HCT116 (cell line): ENCODE data around the gene PTPN12. TPM values are rescaled to one million over a fixed set of nuclear protein-coding genes. Genes with fewer than 3 reads are reported as not detected.

Source experiments
- ATAC-seq: fragments of 200-7000 bp; cut with Tn5 transposase; 2 replicates; pipeline ENCODE4 v1.9.1; 2020; ENCODE audit warnings: mild to moderate bottlenecking, moderate library complexity
- BruUV-seq: library from RNA; stranded (reverse); fragments of 400-500 nt; replicated peaks from 2 replicates; lab custom pipeline; 2021; lab: Mats Ljungman, UMichigan
- CTCF ChIA-PET: fragments of 300-600 bp; sonication (Branson Sonifier 250); formaldehyde crosslinking; loops from one replicate; lab custom pipeline; 2021; ENCODE audit warnings: antibody characterized with exemption; lab: Charles Lee
- POLR2A ChIA-PET: fragments of 300-600, 350-600 bp; sonication (Branson Sonifier 250); formaldehyde crosslinking; loops from one replicate; lab custom pipeline; 2021; ENCODE audit warnings: antibody characterized with exemption; lab: Charles Lee
- RAD21 ChIA-PET, 2 experiments: fragments of 300-600 bp; sonication (Branson Sonifier 250); formaldehyde crosslinking; loops; one replicate each; lab custom pipeline; 2023; ENCODE audit warnings: low total read pairs in 2 of 2; ENCODE audit not compliant: uncharacterized antibody in 2 of 2, unreplicated experiment in 2 of 2, low non-redundant PET in 1 of 2; lab: Charles Lee
- DNase-seq: peaks from one replicate; pipeline ENCODE4 v3.0.0-alpha.2; 2010; ENCODE audit warnings: low read depth, low spot score
- H2AFZ ChIP-seq: fragments of 200-600 bp; shearing (Covaris generic), sonication (generic); 2 replicates; pipeline ENCODE4 v1.6.1; 2017; ENCODE audit warnings: low read depth, mixed run types, mixed read lengths, antibody characterized with exemption, low read length; ENCODE audit not compliant: poor library complexity, severe bottlenecking
- H3K27ac ChIP-seq: 2 replicates; pipeline ENCODE4 v1.5.1; 2012; ENCODE audit warnings: low read depth, low read length
- H3K27me3 ChIP-seq: fragments of 200-600 bp; sonication (generic); 2 replicates; pipeline ENCODE4 v1.6.1; 2016; ENCODE audit warnings: mixed run types, low read length, mixed read lengths; ENCODE audit not compliant: insufficient read depth
- H3K36me3 ChIP-seq, 2 experiments: fragments of 200-500 bp in 1 of 2; fragments of 200-600 bp in 1 of 2; sonication (Bioruptor generic) in 1 of 2; sonication (generic) in 1 of 2; 2 replicates each; pipeline versions ENCODE4 v1.5.1 to v1.6.1; 2014 to 2016; ENCODE audit warnings: low read length in 2 of 2, inconsistent platforms in 1 of 2, mixed read lengths in 1 of 2, mixed run types in 1 of 2; ENCODE audit not compliant: insufficient read depth in 2 of 2, control insufficient read depth in 1 of 2
- H3K4me1 ChIP-seq, 2 experiments: fragments of 200-600 bp in 1 of 2; sonication (generic) in 1 of 2; 2 replicates each; pipeline versions ENCODE4 v1.5.1 to v1.6.1; 2012 to 2017; ENCODE audit warnings: low read length in 2 of 2, inconsistent platforms in 1 of 2, mild to moderate bottlenecking in 1 of 2, mixed read lengths in 1 of 2, mixed run types in 1 of 2, moderate library complexity in 1 of 2; ENCODE audit not compliant: insufficient read depth in 2 of 2, control insufficient read depth in 1 of 2
- H3K4me2 ChIP-seq: fragments of 200-600 bp; sonication (generic); 2 replicates; pipeline ENCODE4 v1.6.1; 2017; ENCODE audit warnings: mixed run types, low read length, mixed read lengths
- H3K4me3 ChIP-seq, 2 experiments: fragments of 200-600 bp in 1 of 2; sonication (generic) in 1 of 2; replicated peaks in 1 of 2; 2 replicates each; pipeline ENCODE4 v1.5.1; 2011 to 2016; ENCODE audit warnings: low read length in 2 of 2, control low read depth in 1 of 2, low read depth in 1 of 2, mild to moderate bottlenecking in 1 of 2, mixed read lengths in 1 of 2, mixed run types in 1 of 2
- H3K79me2 ChIP-seq: fragments of 200-600 bp; sonication (generic); 2 replicates; pipeline ENCODE4 v1.6.1; 2017; ENCODE audit warnings: mild to moderate bottlenecking, mixed run types, low read length, moderate library complexity, mixed read lengths; ENCODE audit not compliant: insufficient read depth
- H3K9ac ChIP-seq: fragments of 200-600 bp; sonication (generic); 2 replicates; pipeline ENCODE4 v1.6.1; 2016; ENCODE audit warnings: low read length, mixed read lengths
- H3K9me2 ChIP-seq: fragments of 200-600 bp; sonication (generic), shearing (Covaris generic); 2 replicates; pipeline ENCODE4 v1.6.1; 2017; ENCODE audit warnings: mixed run types, mild to moderate bottlenecking, moderate library complexity; ENCODE audit not compliant: insufficient read depth
- H3K9me3 ChIP-seq, 2 experiments: fragments of 200-500 bp in 1 of 2; fragments of 200-600 bp in 1 of 2; sonication (Bioruptor generic) in 1 of 2; sonication (generic) in 1 of 2; 2 replicates each; pipeline ENCODE4 v1.6.1; 2014 to 2017; ENCODE audit warnings: low read length in 2 of 2, mixed read lengths in 2 of 2, inconsistent platforms in 1 of 2, low read depth in 1 of 2, mild to moderate bottlenecking in 1 of 2, mixed run types in 1 of 2, moderate library complexity in 1 of 2; ENCODE audit not compliant: control insufficient read depth in 1 of 2, insufficient read depth in 1 of 2
- H4K20me1 ChIP-seq: fragments of 200-600 bp; sonication (generic), shearing (Covaris generic); 2 replicates; pipeline ENCODE4 v1.6.1; 2017; ENCODE audit warnings: mixed run types, mild to moderate bottlenecking, moderate library complexity; ENCODE audit not compliant: insufficient read depth
- ATF3 ChIP-seq: IDR thresholded peaks from 2 replicates; pipeline ENCODE4 v1.6.1; 2012
- CBX3 ChIP-seq: IDR thresholded peaks from 2 replicates; pipeline ENCODE4 v1.6.1; 2012; ENCODE audit warnings: low read depth
- CTCF ChIP-seq, 3 experiments: fragments of 200-600 bp in 1 of 3; sonication (generic) in 1 of 3; IDR thresholded peaks in 2 of 3; conservative IDR thresholded peaks in 1 of 3; 2 replicates each; pipeline ENCODE4 v1.5.1; 2012 to 2017; ENCODE audit warnings: low read depth in 2 of 3, low read length in 2 of 3, antibody characterized with exemption in 1 of 3, borderline replicate concordance in 1 of 3, control low read depth in 1 of 3, mild to moderate bottlenecking in 1 of 3, mixed read lengths in 1 of 3, mixed run types in 1 of 3, moderate library complexity in 1 of 3; ENCODE audit not compliant: insufficient read depth in 1 of 3
- EGR1 ChIP-seq: IDR thresholded peaks from 2 replicates; pipeline ENCODE4 v1.6.1; 2012; ENCODE audit warnings: low read depth
- ELF1 ChIP-seq: IDR thresholded peaks from 2 replicates; pipeline ENCODE4 v1.6.1; 2012; ENCODE audit warnings: low read depth, borderline replicate concordance
- EZH2 ChIP-seq: fragments of 200-600 bp; sonication (generic); IDR thresholded peaks from 2 replicates; pipeline ENCODE4 v1.6.1; 2017; ENCODE audit warnings: antibody characterized with exemption, mixed run types
- EZH2phosphoT487 ChIP-seq: fragments of 200-600 bp; IDR thresholded peaks from 2 replicates; pipeline ENCODE4 v1.6.1; 2018; ENCODE audit warnings: antibody characterized with exemption, borderline replicate concordance
- MAX ChIP-seq: IDR thresholded peaks from 2 replicates; pipeline ENCODE4 v1.6.1; 2012
- POLR2A ChIP-seq: IDR thresholded peaks from 2 replicates; pipeline ENCODE4 v1.7.0; 2011; ENCODE audit warnings: borderline replicate concordance; ENCODE audit not compliant: insufficient read depth, insufficient read length; ENCODE audit errors: extremely low read depth
- POLR2AphosphoS5 ChIP-seq: IDR thresholded peaks from 2 replicates; pipeline ENCODE4 v1.6.1; 2011; ENCODE audit warnings: mild to moderate bottlenecking, low read depth, low read length, moderate library complexity
- RAD21 ChIP-seq: IDR thresholded peaks from 2 replicates; pipeline ENCODE4 v1.6.1; 2012; ENCODE audit warnings: low read depth, mild to moderate bottlenecking
- REST ChIP-seq: IDR thresholded peaks from 2 replicates; pipeline ENCODE4 v1.6.1; 2012; ENCODE audit warnings: low read depth
- SP1 ChIP-seq: IDR thresholded peaks from 2 replicates; pipeline ENCODE4 v1.6.1; 2012; ENCODE audit warnings: low read depth
- SRF ChIP-seq: IDR thresholded peaks from 2 replicates; pipeline ENCODE4 v1.6.1; 2012; ENCODE audit warnings: low read depth
- TCF7L2 ChIP-seq: IDR thresholded peaks from 2 replicates; pipeline ENCODE4 v1.7.0; 2011; ENCODE audit warnings: borderline replicate concordance, inconsistent platforms; ENCODE audit not compliant: insufficient read depth, insufficient read length; ENCODE audit errors: extremely low read depth
- YY1 ChIP-seq: IDR thresholded peaks from 2 replicates; pipeline ENCODE4 v1.6.1; 2011; ENCODE audit warnings: low read length, low read depth, moderate library complexity, mild to moderate bottlenecking; ENCODE audit not compliant: insufficient replicate concordance; ENCODE audit errors: extremely low read depth
- ZNF274 ChIP-seq: fragments of 200-500 bp; sonication (Bioruptor generic); IDR thresholded peaks from 2 replicates; pipeline ENCODE4 v1.6.1; 2014; ENCODE audit warnings: mild to moderate bottlenecking, low read depth, low read length, inconsistent platforms
- intact Hi-C: fragments of 100-400 bp; cut with micrococcal nuclease; formaldehyde crosslinking; loops from 2 replicates; pipeline ENCODE4 v1.10.0; 2022
- total RNA-seq: library from RNA; stranded (reverse); gene quantifications from one replicate; pipeline ENCODE4 v1.2.1, GENCODE V29; 2021; ENCODE audit not compliant: unreplicated experiment

The PTPN12 gene
- total RNA-seq, 1 experiment from 2014 or later: 80.5 TPM

GRCh38 chr7:77684030-77684429 lies 146.9 kb downstream of the PTPN12 start:
- H3K36me3 ChIP-seq: peaks cover 2 to 7% of the 10 kb centered on the region in 2 experiments; a peak in 2 of 4 replicates
- no peaks in the 10 kb centered on the region for H3K9me3 ChIP-seq
- DNase-seq (no peak), ATAC-seq (no peak)
- ChIA-PET RAD21 (no interaction called here), POLR2A (no interaction called here), CTCF (no interaction called here)
- no peak overlapping the region for H2AFZ ChIP-seq
- TF ChIP-seq ATF3: no peak
- no peak for TF ChIP-seq POLR2A
- no peak for TF ChIP-seq YY1
- TF ChIP-seq REST: no peak
- no peak for TF ChIP-seq SRF
- no peak for TF ChIP-seq TCF7L2
- TF ChIP-seq EGR1: no peak
- TF ChIP-seq CTCF (IDR thresholded peaks at IDR 0.05 in 2 of 3, conservative IDR thresholded peaks at IDR 0.05 in 1 of 3; ENCODE audit: borderline replicate concordance in 1 of 3, insufficient read depth in 1 of 3, low read depth in 2 of 3, low read length in 2 of 3): no peak
- TF ChIP-seq ELF1: no peak
- no peak for TF ChIP-seq MAX
- no peak for TF ChIP-seq SP1
- no peak for TF ChIP-seq CBX3
- TF ChIP-seq ZNF274: no peak
- no peak for TF ChIP-seq EZH2phosphoT487
- TF ChIP-seq EZH2: no peak
- TF ChIP-seq POLR2AphosphoS5: no peak
- no peak for TF ChIP-seq RAD21
- H4K20me1 ChIP-seq: no peaks in the 10 kb centered on the region
- no peak overlapping the region for H3K4me2 ChIP-seq
- H3K4me1 ChIP-seq: peaks cover 11 to 16% of the 10 kb centered on the region in 2 experiments; a peak in 3 of 4 replicates
- no peak overlapping the region for H3K27ac ChIP-seq
- no peaks in the 10 kb centered on the region for H3K27me3 ChIP-seq
- no peak overlapping the region for H3K4me3 ChIP-seq
- intact Hi-C loops: no loop called here
- H3K9ac ChIP-seq: no peak overlapping the region
- H3K79me2 ChIP-seq: peaks cover 19% of the 10 kb centered on the region
- no TSS peak for BruUV-seq
- no peaks in the 10 kb centered on the region for H3K9me2 ChIP-seq
